Adipose tissue (tissue), 3 donors: ENCODE data around the gene TOPORS. TPM values are rescaled to one million over a fixed set of nuclear protein-coding genes. Genes with fewer than 3 reads are reported as not detected.
"Not testable (repeated sequence)": the region's sequence is repeated elsewhere in the genome, so short reads cannot be mapped to it uniquely, and the experiment has no call there.

ENCODE experiments used
- H3K27ac ChIP-seq: one replicate; pipeline ENCODE4 v1.5.1; 2013; ENCODE audit warnings: low read depth, low read length
- WGBS, 3 donors: extraction: QIAGEN DNeasy Blood & Tissue Kit; methylation state at CpG; one replicate each; pipeline ENCODE4 v1.1.7; 2013; 5-methylcytosine and 5-hydroxymethylcytosine counted together
- polyA plus RNA-seq, 3 donors: library from polyadenylated mRNA; stranded (reverse); fragments of 200-250 nt; gene quantifications; one replicate each; pipeline ENCODE4 v1.2.3, GENCODE V29; 2013
- donor health status: healthy with polysubstance abuse.
- donor health status: Bipolar disorder and iron deficiency.
- donor health status: healthy.

The TOPORS gene
- polyA plus RNA-seq, 3 donors = 3.2 to 7.5 (median 7.1) TPM

DNA sequence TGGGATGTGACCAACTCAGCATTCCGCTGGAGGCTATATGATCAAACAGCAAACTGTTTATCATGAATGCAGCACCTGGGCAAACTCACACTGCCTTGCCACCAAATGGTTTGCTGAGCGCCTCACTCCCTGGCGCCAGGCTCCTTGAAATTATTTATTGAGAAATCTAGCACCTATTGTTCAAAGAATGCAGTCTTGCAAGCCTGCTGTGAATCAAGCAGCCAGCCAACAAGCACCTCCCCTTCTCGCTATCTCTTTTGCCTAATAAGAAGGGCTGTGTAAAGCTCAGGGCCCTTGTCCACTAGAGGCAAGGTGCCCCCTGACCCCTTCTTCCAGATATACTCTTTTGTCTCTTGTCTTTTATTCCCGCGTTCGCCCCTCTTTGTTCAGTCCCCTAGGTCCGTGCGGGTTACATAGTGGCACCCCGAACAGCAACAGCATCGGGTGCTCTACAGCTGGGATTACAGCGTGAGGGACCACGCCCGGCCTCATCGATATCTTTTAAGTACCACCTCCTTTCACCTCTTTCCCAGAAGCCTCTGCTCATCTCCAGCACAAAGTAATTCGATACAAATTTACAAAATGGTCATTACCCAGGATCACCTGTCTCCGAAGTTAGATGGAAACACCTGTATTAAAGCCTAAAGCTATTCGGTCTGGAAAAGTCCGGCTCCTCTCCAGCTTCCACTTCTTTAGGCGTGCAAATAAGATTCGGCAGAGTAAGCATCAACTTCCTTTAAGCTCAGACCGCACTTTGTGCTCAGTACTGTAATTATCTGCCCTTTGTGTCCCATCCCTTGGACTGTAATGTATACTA lies 27.3 kb downstream of the TOPORS start:
- no peak overlapping the region for H3K27ac ChIP-seq
- 8 to 36% (median 29%) methylated on average over 22 of the region's 22 CpGs for WGBS, 3 donors

DNA sequence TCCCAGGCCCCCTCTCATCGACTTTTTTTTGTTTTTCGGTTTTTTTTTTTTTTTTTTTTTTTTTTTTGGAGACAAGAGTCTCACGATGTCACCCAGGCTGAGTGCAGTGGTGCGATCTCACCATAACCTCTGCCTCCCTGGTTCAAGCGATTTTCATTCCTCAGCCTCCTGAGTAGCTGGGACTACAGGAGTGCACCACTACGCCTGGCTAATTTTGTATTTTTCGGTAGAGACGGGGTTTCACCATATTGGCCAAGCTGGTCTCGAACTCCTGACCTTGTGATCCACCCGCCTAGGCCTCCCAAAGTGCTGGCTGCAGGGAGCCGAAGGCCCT lies 27.9 kb downstream of the TOPORS start:
- H3K27ac ChIP-seq = not testable (repeated sequence)
- 61 to 92% (median 85%) methylated on average over 11 of the region's 11 CpGs for WGBS, 3 donors

- no peak overlapping the region for H3K27ac ChIP-seq
- WGBS, 3 donors = 13 to 81% (median 33%) methylated on average over 1 of the region's 1 CpG
Observed at GRCh38 chr9:32523910-32524309, 28.5 kb downstream of the TOPORS start.

- 93 to 100% (median 95%) methylated on average over 1 of the region's 1 CpG for WGBS, 3 donors
- H3K27ac ChIP-seq = no peak overlapping the region
Observed at GRCh38 chr9:32518276-32518675, 34.1 kb downstream of the TOPORS start.

GRCh38 chr9:32516241-32516640 lies 36.1 kb downstream of the TOPORS start:
- H3K27ac ChIP-seq = no peak overlapping the region

DNA sequence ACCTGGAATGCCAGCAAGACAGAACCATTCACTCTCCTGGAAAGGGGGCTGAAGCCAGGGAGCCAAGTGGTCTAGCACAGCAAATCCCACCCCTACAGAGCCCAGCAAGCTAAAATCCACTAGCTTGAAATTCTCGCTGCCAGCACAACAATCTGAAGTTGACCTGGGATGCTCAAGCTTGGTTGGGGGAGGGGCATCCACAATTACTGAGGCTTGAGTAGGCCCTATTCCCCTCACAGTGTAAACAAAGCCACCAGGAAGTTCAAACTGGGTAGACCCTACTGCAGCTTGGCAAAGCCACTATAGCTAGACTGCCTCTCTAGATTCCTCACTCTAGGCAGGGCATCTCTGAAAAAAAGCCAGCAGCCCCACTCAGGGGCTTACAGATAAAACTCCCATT lies 43.7 kb downstream of the TOPORS start:
- no peak overlapping the region for H3K27ac ChIP-seq
- 91 to 95% (median 92%) methylated on average over 1 of the region's 1 CpG for WGBS, 3 donors

- WGBS, 3 donors = 92 to 96% (median 95%) methylated on average over 3 of the region's 3 CpGs
- H3K27ac ChIP-seq = no peak overlapping the region
Observed at GRCh38 chr9:32503008-32503407, 49.4 kb downstream of the TOPORS start.

GRCh38 chr9:32502464-32502863 lies 49.9 kb downstream of the TOPORS start:
- no peak overlapping the region for H3K27ac ChIP-seq
- WGBS, 3 donors = 57 to 73% (median 66%) methylated on average over 4 of the region's 4 CpGs

DNA sequence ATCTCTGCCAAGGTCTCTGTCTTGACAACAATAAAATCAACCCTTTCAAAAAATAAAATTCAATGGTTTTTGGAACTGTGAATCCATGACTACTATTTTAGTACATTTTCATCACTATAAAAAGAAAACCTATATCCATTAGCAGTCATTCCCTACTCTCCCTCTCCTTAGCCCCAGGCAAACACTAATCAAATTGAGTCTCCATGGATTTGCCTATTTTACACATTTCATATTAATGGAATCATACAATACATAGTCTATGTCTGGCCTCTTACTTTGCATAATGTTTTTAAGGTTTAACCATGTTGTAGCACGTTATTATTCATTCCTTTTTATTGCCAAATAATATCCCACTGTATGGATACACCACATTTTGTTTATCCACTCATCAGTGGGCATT lies 50.5 kb downstream of the TOPORS start:
- no peak overlapping the region for H3K27ac ChIP-seq
- 91 to 97% (median 96%) methylated on average over 1 of the region's 1 CpG for WGBS, 3 donors

DNA sequence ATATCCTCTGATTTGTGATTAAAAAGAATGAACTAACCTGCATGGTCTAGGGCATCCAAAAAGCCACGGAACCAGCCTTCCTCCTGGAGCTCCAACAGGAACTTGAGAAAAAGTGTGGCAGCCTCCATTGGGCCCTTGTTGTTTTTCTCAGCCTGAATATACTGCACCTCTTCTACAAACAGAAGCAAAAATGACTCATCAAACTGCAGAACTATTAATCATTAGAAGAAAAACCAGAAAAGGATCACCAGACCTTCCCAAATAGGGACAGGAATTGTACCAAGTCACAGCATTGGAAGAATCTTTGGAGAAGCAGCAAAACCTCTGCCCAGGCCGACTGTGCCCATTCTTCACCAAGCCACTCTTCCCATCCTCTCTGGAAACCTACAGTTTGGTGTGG lies 51.6 kb downstream of the TOPORS start:
- H3K27ac ChIP-seq = no peak overlapping the region
- 70 to 93% (median 91%) methylated on average over 2 of the region's 2 CpGs for WGBS, 3 donors

DNA sequence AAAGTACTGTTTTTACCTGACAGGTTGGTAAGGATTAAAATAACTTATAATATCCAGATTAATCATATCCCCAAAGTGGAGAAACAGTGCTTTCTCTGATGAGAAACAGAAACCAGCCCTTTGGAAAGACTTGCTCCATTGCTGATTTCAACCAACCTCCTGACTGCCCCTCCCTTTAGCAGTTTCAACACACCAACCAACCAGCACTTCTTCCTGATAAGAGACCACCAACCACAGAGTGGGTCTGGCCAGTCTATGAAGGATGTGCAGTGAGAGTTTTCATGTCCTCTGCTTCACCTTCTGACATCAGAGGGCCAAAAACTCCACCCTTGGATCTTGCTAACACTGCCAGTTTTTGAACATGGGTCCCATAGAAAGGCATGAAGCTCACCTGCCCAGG lies 54.5 kb downstream of the TOPORS start:
- no peak overlapping the region for H3K27ac ChIP-seq

GRCh38 chr9:32490601-32491000 lies 61.8 kb downstream of the TOPORS start:
- no peak overlapping the region for H3K27ac ChIP-seq
- WGBS, 3 donors = 71 to 84% (median 78%) methylated on average over 3 of the region's 3 CpGs

Other genes with a start within 250 kb of the TOPORS start
- 100 to 1,000 TPM in 1 of 3 donors, 10 to 100 TPM in 2; 30.1 to 155 (median 33.4) TPM for gene ACO1, start 167.9 kb downstream of the TOPORS start, polyA plus RNA-seq
- 1 to 10 TPM; 2.9 to 3.7 (median 3.1) TPM for gene RIGI, start 26.4 kb downstream of the TOPORS start, polyA plus RNA-seq
- gene SMIM27, start 259 bp downstream of the TOPORS start, polyA plus RNA-seq = 10 to 100 TPM in 1 of 3 donors, 1 to 10 TPM in 2; 3.6 to 14.4 (median 5.5) TPM
- gene NDUFB6, start 20.6 kb upstream of the TOPORS start, polyA plus RNA-seq = 10 to 100 TPM; 18.8 to 48.7 (median 44.7) TPM
- gene TAF1L, start 83.1 kb upstream of the TOPORS start, polyA plus RNA-seq = under 1 TPM in 2 of 3 donors, not detected in 1; 0.01 TPM
- not detected for gene TMEM215, start 231.0 kb upstream of the TOPORS start, polyA plus RNA-seq